B cell (primary cell): ENCODE measurements around the gene UTP4. TPM values are rescaled to one million over a fixed set of nuclear protein-coding genes. Genes with fewer than 3 reads are reported as not detected.

Experiments used
- ATAC-seq: fragments of 200-7000 bp; cut with Tn5 transposase; one replicate; pipeline ENCODE4 v1.10.0; 2021; ENCODE audit warnings: low read depth, mild to moderate bottlenecking, moderate number of reproducible peaks, moderate library complexity
- CTCF ChIA-PET: fragments of 350-600 bp; sonication (Branson Sonifier 250); formaldehyde crosslinking; loops from one replicate; lab custom pipeline; 2021; ENCODE audit warnings: antibody characterized with exemption, inconsistent platforms; lab: Charles Lee
- POLR2A ChIA-PET: fragments of 350-600 bp; sonication (Branson Sonifier 250); formaldehyde crosslinking; loops from one replicate; lab custom pipeline; 2021; ENCODE audit warnings: antibody characterized with exemption; lab: Charles Lee
- DNase-seq: peaks from one replicate; pipeline ENCODE4 v3.0.0; 2013
- H2AFZ ChIP-seq: 2 replicates; pipeline ENCODE4 v1.6.1; 2012; ENCODE audit warnings: mild to moderate bottlenecking, low read depth, low read length; ENCODE audit not compliant: insufficient read depth, poor library complexity, severe bottlenecking
- H3K27ac ChIP-seq, 2 donors: 1 replicate in 1 of 2; 2 replicates in 1 of 2; pipeline ENCODE4 v1.5.1; 2012 to 2013; ENCODE audit warnings: low read length in 2 of 2, mild to moderate bottlenecking in 2 of 2, moderate library complexity in 1 of 2
- H3K27me3 ChIP-seq, 4 experiments: fragments of 200-600 bp in 1 of 4; sonication (generic) in 1 of 4; replicated peaks in 1 of 4; 1 replicate in 2 of 4; 2 replicates in 2 of 4; pipeline versions ENCODE4 v1.6.1 to v1.7.0; 2013 to 2016; ENCODE audit warnings: low read length in 3 of 4, mild to moderate bottlenecking in 2 of 4, mixed read lengths in 1 of 4, moderate library complexity in 1 of 4; ENCODE audit not compliant: insufficient read depth in 4 of 4, control insufficient read depth in 3 of 4; ENCODE audit errors: control extremely low read depth in 1 of 4
- H3K36me3 ChIP-seq, 2 experiments: replicated peaks in 1 of 2; 1 replicate in 1 of 2; 2 replicates in 1 of 2; pipeline versions ENCODE4 v1.6.1 to v1.7.1; 2013; ENCODE audit warnings: low read length in 1 of 2; ENCODE audit not compliant: insufficient read depth in 2 of 2, control insufficient read depth in 1 of 2; ENCODE audit errors: control extremely low read depth in 1 of 2, extremely low read depth in 1 of 2
- H3K4me1 ChIP-seq, 2 donors: fragments of 200-600 bp in 1 of 2; sonication (generic) in 1 of 2; 1 replicate in 1 of 2; 2 replicates in 1 of 2; pipeline versions ENCODE4 v1.5.1 to v1.6.1; 2013 to 2017; ENCODE audit warnings: low read length in 2 of 2; ENCODE audit not compliant: control insufficient read depth in 2 of 2, insufficient read depth in 2 of 2
- H3K4me2 ChIP-seq: replicated peaks from 2 replicates; pipeline ENCODE3; 2012; ENCODE audit warnings: mild to moderate bottlenecking, low read depth, low read length; ENCODE audit not compliant: poor library complexity, severe bottlenecking
- H3K4me3 ChIP-seq, 5 experiments: fragments of 200-600 bp in 1 of 5; sonication (generic) in 1 of 5; 1 replicate in 3 of 5; 2 replicates in 2 of 5; pipeline versions ENCODE4 v1.5.1 to v1.7.0; 2011 to 2016; ENCODE audit warnings: low read length in 4 of 5, mild to moderate bottlenecking in 4 of 5, low read depth in 2 of 5, control low read depth in 1 of 5, moderate library complexity in 1 of 5; ENCODE audit not compliant: insufficient read depth in 1 of 5; ENCODE audit errors: control extremely low read depth in 1 of 5, extremely low read depth in 1 of 5
- H3K79me2 ChIP-seq: fragments of 200-600 bp; sonication (generic); one replicate; pipeline ENCODE4 v1.6.0; 2016; ENCODE audit warnings: low read length; ENCODE audit not compliant: control insufficient read depth, insufficient read depth
- H3K9ac ChIP-seq: fragments of 200-600 bp; sonication (generic); 2 replicates; pipeline ENCODE4 v1.6.1; 2017; ENCODE audit warnings: mild to moderate bottlenecking, low read length, moderate library complexity
- H3K9me3 ChIP-seq, 3 donors: one replicate each; pipeline versions ENCODE4 v1.6.1 to v1.7.1; 2013; ENCODE audit warnings: low read length in 2 of 3; ENCODE audit not compliant: control insufficient read depth in 2 of 3, insufficient read depth in 1 of 3; ENCODE audit errors: control extremely low read depth in 1 of 3
- H4K20me1 ChIP-seq: 2 replicates; pipeline ENCODE4 v1.6.0; 2012; ENCODE audit warnings: mild to moderate bottlenecking, low read length; ENCODE audit not compliant: insufficient read depth, control insufficient read depth, poor library complexity, severe bottlenecking
- H3K27ac Mint-ChIP-seq: one replicate; pipeline ENCODE4 v1.8.0; 2021; ENCODE audit warnings: mixed read lengths
- H3K27me3 Mint-ChIP-seq: one replicate; pipeline ENCODE4 v1.8.0; 2021; ENCODE audit warnings: mixed read lengths
- H3K4me1 Mint-ChIP-seq: one replicate; pipeline ENCODE4 v1.8.0; 2021; ENCODE audit warnings: mixed read lengths
- H3K4me3 Mint-ChIP-seq: one replicate; pipeline ENCODE4 v1.8.0; 2021; ENCODE audit warnings: mixed read lengths
- H3K9me3 Mint-ChIP-seq: one replicate; pipeline ENCODE4 v1.8.0; 2022; ENCODE audit warnings: mixed read lengths; ENCODE audit not compliant: insufficient read depth
- CTCF ChIP-seq: fragments of 200-600 bp; IDR thresholded peaks from one replicate; pipeline ENCODE4 v1.8.0; 2022; ENCODE audit warnings: antibody characterized with exemption, mild to moderate bottlenecking
- EZH2 ChIP-seq: IDR thresholded peaks from 2 replicates; pipeline ENCODE4 v1.6.1; 2012; ENCODE audit warnings: borderline replicate concordance, low read depth, mild to moderate bottlenecking, moderate library complexity, low read length; ENCODE audit not compliant: insufficient read depth, poor library complexity, severe bottlenecking
- WGBS: methylation state at CpG from one replicate; pipeline ENCODE4 v1.1.5; 2013; ENCODE audit warnings: missing lambda C conversion rate; ENCODE audit not compliant: insufficient coverage; 5-methylcytosine and 5-hydroxymethylcytosine counted together
- intact Hi-C: fragments of 100-400 bp; cut with micrococcal nuclease; formaldehyde crosslinking; loops from one replicate; pipeline ENCODE4 v1.10.0; 2022
- polyA plus RNA-seq: library from polyadenylated mRNA; depleted of rRNA; stranded (reverse); fragments of >200 nt; gene quantifications from 2 replicates; pipeline ENCODE4 v1.2.3, GENCODE V29; 2012
- total RNA-seq, 2 donors: library from RNA; stranded (reverse); fragments of 120-200 nt in 1 of 2; gene quantifications; 1 replicate in 1 of 2; 2 replicates in 1 of 2; pipeline versions ENCODE4 v1.2.3 to v1.2.4, GENCODE V29; 2013 to 2022

The UTP4 gene
- total and polyA plus RNA-seq, 2 donors (not counting 1 experiment from before 2014, with no cell fraction given): 24.3 to 30.1 TPM

GRCh38 chr16:69118468-69118867 is 14.0 kb upstream of the UTP4 start:
- 100% methylated on average over 2 of the region's 2 CpGs for WGBS
- DNase-seq (no peak), ATAC-seq (no peak)
- Histone ChIP-seq H3K9ac (no peak overlapping the region), H3K4me3 (no peak overlapping the region), H3K27ac (no peak overlapping the region), H3K27me3 (no peaks in the 10 kb centered on the region), H3K4me2 (no peak overlapping the region), H3K79me2 (peaks cover 40% of the 10 kb centered on the region), H3K9me3 (no peaks in the 10 kb centered on the region), H3K36me3 (peaks cover 1 to 67% of the 10 kb centered on the region in 2 experiments), H3K4me1 (no peaks in the 10 kb centered on the region), H2AFZ (no peak overlapping the region), H4K20me1 (peaks cover 81% of the 10 kb centered on the region)
- intact Hi-C loops: no loop called here
- CTCF ChIA-PET: interaction anchor here (0.6 to 1.1 kb wide), 2 partner anchors 170 to 589 kb away, joined by 3 to 6 read pairs; no protein-coding TSS in a partner anchor
- H3K4me3 Mint-ChIP-seq: no peak overlapping the region
- POLR2A ChIA-PET: no interaction called here
- H3K27me3 Mint-ChIP-seq: no peaks in the 10 kb centered on the region
- TF ChIP-seq EZH2: no peak
- no peak for TF ChIP-seq CTCF
- H3K9me3 Mint-ChIP-seq: no peaks in the 10 kb centered on the region
- peaks cover 8% of the 10 kb centered on the region for H3K4me1 Mint-ChIP-seq
- no peak overlapping the region for H3K27ac Mint-ChIP-seq

GRCh38 chr16:69118994-69119393 is 13.5 kb upstream of the UTP4 start:
- no peaks in the 10 kb centered on the region for H3K27me3 Mint-ChIP-seq
- peaks cover 45% of the 10 kb centered on the region for H3K79me2 ChIP-seq
- intact Hi-C loops: no loop called here
- H3K4me3 Mint-ChIP-seq: no peak overlapping the region
- H3K27ac Mint-ChIP-seq: no peak overlapping the region
- no peaks in the 10 kb centered on the region for H3K4me1 ChIP-seq
- H3K9me3 Mint-ChIP-seq: no peaks in the 10 kb centered on the region
- no peak overlapping the region for H3K27ac ChIP-seq
- H3K4me1 Mint-ChIP-seq: peaks cover 9% of the 10 kb centered on the region
- TF ChIP-seq EZH2: no peak
- TF ChIP-seq CTCF: no peak
- WGBS: 96% methylated on average over 2 of the region's 2 CpGs
- no peak overlapping the region for H2AFZ ChIP-seq
- H3K9me3 ChIP-seq: no peaks in the 10 kb centered on the region
- H3K27me3 ChIP-seq: no peaks in the 10 kb centered on the region
- H3K4me3 ChIP-seq: no peak overlapping the region
- no peak overlapping the region for H3K9ac ChIP-seq
- peaks cover 81% of the 10 kb centered on the region for H4K20me1 ChIP-seq
- H3K4me2 ChIP-seq: no peak overlapping the region
- H3K36me3 ChIP-seq: peaks cover 1 to 62% of the 10 kb centered on the region in 2 experiments
- DNase-seq (no peak), ATAC-seq (no peak)
- ChIA-PET CTCF (interaction anchor here (1.0 kb wide), 1 partner anchor 29 kb away, joined by 3 read pairs; no protein-coding TSS in a partner anchor), POLR2A (no interaction called here)
